Stimulated activated CD8-positive, alpha-beta memory T cell treated with anti-CD3 and anti-CD28 coated beads, Interleukin-4, amount 100 ng/mL, for 1 hour (primary cell): ENCODE data around the gene ZCCHC24.
"Not testable (repeated sequence)": the region's sequence is repeated elsewhere in the genome, so short reads cannot be mapped to it uniquely, and the experiment has no call there.

ENCODE experiments used
- DNase-seq, 2 donors: peaks; one replicate each; pipeline ENCODE4 v3.0.0-alpha.2; 2020; ENCODE audit warnings: low read depth in 2 of 2, low spot score in 1 of 2

The ZCCHC24 gene

DNA sequence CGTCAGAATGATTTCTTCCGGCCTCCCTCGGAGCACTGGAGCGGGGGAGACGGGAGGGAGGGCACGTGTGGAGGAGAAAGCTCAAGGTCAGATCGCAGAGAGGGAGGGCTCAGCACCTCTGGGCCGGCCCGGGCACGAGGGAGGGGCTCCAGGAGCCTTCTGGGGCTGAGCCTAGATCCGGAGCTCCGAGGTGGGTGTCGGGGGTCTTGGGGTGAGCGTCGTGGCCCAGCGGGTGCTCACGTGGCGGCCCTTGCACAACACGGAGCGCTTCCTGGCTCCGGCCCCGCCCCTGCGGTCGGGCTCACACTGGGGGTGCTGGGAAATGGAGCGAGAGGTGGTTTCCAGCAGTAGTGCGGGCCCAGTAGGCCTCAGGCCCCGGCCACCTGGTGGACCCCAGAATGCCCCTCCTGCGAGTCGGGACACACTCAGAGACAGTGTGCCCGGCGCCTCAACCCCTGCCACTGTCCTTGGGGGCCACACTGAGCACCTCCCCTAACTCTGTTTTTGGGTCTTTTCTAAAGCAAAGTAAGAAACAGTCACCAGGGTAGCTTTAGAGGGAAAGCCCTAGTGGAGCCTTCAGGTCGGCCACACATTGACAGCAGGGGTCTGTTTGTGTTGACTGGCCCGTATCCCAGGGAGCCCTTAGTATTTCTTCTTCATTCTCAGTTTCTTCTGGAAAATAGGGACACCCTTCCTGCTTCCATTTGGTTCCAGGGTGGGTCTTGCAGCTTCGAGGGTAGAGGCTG, 97.4 kb downstream of the ZCCHC24 start:
- peak; percentile 30 to 54 for DNase-seq

DNA sequence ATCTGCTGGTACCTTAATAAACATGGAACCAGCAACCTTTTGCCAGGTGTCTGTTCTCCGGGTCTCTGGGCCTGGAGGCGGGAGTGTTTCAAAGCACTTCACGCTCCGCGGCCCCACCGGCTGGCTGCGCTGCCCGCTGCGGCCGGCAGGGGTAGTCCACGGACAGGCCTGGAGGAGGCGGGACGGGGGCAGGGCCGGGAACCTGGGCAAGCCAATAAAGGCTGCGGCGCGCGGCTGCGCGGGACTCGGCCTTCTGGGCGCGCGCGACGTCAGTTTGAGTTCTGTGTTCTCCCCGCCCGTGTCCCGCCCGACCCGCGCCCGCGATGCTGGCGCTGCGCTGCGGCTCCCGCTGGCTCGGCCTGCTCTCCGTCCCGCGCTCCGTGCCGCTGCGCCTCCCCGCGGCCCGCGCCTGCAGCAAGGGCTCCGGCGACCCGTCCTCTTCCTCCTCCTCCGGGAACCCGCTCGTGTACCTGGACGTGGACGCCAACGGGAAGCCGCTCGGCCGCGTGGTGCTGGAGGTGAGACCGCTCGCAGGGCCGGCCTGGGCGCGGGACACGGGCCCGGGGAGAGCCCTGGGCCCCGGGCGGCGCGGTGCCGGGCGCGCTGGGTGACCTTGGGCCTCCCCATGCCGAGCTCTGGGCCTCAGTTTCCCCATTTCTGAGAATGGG, 98.1 kb downstream of the ZCCHC24 start, which contains the start of gene PPIF:
TSS of gene PPIF (plus strand) at position 244 of the 668 bp plus-strand sequence. CDS start at position 324, 80 bp downstream.
- DNase-seq = peak; percentile 86 to 87

DNA sequence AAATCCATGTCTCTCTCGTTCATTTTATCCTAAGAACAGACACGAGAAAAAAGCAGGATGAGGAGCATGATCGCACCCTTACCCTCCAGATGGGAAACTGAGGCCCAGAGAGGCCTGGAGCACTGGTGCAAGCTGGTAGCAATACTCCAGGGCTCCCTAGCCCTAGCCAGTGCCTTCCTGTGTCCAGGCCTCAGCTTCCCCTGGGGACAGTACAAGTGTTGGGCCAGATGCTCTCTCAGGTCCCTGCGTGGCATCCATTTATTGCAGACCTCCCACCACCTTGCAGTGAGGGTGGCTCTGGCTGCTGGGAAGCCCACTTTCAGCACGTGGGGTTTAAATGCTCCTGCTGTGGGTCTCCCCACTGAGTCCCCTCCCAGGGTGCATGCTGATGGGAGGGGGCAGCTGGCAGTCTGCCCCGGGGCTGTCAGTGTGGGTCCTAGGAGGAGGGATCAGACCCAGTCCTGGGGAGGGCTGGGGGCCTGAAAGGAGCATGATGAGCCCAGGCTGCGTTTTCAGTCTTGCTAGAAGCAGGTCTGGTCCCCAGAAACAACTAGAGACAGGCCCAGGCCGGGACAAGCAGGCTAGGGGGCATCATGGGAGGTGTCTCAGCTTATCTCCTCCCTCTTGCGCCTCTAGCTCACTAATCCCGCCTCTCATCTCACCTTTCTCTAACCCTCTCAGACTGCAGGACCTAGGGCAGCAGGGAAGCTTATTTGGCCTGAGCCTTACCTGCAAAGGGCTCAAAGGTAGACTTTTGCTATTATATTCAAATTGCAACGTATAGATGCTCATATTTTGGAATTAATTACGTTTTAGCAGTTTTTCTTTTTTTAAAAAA, 98.8 kb downstream of the ZCCHC24 start:
- no peak for DNase-seq

DNA sequence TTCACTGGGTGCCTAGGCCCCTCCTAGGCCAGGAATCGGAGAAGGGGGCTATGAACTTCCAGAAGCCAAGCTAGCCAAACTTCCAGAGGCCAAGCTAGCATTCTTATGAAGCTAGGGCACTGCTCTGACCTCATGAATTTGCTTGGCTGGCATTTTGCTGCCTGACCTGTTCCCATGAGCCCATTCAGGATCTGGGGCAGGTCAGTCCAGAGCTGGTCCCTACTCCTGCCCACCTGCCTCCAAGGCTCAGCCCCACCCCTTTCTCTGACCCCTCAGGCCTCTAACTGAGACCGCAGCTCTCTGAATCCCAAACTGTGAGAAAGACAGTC, 99.4 kb downstream of the ZCCHC24 start:
- no peak for DNase-seq

DNA sequence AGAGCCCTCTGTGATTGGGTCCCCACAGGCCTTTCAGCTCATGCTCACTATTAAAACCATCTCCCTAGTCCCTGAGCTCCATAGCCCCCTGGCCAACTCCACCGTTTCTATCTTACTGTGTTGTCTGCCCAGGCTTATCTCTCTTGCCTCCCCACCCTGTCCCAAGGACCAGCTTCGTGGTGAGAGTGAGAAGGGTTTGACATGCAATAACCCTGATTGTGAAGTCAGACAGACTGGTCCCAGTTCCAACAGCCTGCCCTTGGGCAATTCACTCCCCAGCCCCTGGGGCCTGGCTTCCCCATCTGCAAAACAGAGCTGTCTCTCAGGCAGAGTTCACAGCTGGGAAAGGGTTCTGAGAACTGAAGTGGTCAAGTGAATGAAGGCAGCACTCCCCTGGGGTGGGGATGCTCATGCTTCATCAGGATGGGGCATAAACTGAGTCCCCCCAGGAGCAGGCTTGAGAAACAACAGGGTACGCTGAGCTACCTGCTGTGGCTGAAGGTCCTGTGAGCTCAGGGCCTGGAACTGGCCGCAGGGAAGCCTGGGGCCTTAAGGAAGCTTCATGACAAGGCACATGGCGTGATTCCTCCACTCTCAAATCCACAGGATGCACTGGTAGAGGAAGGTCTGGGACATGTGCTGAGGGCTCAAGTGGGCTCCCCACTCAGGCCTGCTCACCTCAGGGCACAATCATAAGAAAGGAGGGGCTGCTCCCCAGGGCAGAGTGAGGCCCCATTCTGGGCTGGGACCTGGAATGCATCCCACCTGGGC, 100.0 kb downstream of the ZCCHC24 start:
- DNase-seq = no peak

DNA sequence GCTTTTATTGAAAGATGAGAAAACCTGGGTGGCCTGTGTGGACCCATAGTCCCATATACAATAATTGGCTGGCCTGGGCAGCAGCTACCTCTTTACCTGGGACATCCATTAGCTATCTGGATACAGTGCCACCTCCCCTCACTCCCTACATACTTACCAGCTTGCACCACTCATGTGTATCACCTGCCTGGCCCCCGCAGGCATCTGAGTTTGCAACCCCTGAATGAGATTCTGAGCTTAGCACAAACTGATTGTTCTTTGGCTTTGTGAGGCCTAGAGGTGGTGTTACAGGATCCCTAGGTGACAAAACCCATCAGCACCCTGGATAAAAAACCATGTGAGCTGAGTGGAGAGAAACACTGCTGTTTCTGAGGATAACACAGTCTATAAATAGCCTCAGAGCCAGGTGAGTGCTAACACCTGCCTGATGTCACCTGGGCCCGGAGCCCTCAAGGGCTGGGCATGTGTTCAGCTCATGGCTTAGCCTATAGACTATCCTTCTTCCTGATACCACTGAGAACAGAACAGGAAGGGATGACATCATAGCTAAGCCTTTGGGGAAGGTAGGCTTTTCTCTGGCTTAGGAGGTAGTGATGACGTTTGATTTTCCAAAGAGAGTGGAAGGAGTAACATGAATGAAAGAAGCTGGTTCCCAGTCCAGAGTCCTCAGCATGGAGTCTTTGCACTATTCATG, 100.8 kb downstream of the ZCCHC24 start:
- DNase-seq = no peak

DNA sequence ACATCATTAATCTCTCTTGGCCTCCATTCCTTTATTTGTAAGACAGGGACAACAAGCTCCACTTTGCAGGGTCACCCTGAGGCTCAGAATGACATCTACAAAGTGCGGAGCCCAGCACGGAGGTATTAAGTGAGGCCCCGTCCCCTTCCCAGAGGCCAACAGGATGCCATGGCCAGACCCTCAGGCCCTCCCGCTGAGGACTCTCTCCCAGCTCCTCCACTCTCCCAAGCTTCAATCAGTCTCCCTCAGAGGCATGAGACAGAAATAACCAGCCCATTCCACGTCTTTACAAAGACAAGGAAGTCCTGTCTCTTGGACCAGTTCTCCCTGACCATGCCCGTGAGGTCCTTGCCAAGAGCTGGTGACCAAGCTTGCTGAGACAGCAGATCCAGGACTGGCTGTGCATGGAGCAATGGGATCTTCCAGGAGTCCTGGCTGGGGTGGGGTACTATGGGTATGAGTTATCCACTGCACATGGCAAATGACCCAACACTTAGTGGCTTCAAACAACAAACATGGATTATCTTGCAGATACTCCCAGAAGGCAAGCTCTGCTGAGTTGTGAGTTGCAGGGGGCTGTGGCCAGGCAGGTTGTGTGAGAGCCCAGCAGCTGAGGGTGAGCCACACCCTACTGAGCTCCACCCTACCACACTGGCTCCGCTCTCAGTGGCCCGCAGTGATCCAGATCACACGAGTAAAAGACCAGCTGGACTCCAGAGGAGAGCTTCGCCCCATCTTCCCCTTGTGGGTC, 102.4 kb downstream of the ZCCHC24 start:
- no peak for DNase-seq

DNA sequence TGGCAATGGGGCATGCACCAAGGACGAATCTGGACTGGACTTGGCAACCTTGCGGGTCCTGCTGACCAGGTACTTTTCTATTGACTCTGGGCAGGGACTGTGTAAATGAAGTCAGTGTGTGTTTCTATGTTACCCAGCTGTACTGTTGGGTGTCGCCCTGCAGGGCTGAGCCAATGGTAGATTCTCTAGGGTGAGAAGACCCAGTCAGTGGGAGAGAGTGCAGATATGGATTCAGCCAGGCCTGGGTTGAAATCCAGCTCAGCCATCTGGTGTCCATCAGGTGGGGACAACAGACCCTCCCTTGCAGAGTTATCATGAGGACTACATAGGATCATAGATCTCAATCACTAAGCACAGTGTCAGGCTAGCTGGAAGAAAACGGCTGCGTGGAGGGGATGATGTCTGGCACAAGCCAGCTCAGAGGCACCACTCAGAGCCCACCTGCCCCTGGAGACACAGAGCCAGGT, 103.1 kb downstream of the ZCCHC24 start:
- DNase-seq = no peak

DNA sequence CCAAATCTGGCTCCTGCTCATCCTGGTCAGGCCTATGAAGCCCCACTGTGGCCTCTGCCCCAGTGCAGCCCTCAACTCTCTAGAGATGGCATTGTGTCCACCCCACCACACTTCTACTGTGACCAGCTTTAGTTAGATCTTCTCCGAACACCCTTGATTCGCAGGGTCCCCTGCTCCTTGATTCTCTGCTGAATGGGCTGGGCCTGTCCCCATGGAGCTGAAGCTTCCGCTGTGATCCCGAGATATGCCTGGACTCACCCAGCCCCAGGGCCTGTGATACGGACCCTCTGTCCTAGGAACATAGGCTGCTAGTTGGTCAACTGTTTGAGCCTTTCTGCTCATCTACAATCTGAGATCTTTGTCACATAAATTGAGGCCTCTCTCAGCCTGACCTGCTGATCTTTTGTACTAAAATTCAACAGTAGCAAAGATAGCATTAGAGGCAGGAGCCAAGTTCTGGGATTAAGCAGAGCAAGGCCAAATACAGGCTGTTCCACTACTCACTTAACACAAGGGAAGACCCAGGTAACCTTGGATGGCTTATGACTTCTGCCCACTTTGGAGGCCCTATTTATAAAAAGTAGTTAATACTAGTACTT, 104.7 kb downstream of the ZCCHC24 start:
- DNase-seq = no peak

DNA sequence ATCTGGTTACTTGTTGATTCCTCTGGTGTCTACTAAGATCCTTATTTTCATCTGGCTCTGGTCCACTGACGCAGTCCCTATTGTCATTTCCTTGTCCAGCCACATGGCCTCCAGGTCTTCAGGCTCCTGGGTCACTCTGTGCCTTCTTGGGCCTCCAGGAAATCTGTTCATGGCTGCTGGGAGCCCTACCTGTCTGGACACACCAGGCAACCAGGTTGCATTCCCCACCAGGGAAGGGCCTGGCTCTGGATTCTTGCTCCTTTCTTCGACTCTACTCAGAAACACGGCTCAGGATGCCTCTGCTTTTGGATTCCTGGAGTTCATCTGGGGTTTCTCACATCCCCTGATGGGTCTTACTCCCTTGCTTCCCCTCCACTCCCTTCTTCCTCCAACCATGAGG, 106.2 kb downstream of the ZCCHC24 start:
- no peak for DNase-seq

DNA sequence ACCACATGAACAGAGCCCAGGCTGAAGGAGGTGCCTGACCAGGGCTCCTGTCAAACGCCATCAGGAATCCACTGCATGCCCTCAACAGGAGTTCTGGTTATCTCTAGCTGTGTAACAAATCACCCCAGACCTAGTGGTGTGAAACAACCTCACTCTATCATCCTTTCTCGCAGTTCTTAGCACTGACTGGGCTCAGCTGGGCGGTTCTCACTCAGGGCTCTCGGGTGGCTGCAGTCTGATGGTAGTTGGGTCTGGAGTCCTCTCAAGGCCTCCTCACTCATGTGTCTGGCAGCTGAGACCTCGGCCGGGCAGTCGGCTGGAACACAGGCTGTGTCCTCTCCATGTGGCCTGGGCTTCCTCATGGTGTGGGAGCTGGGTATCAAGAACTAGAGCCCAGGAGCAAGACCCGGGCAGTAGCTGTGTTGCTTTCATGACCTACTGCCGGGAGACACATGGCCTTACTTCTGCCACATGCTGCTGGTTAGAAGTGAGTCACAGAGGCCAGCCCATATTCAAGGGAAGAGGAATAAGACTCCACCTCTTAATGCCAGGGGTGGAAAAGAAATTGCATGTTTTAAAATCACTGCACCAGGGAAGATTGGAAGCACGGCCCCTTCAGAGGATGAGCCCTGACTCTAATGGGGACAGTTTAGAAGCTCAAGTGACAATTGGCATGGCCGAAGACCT, 107.5 kb downstream of the ZCCHC24 start:
- DNase-seq = not testable (repeated sequence)

DNA sequence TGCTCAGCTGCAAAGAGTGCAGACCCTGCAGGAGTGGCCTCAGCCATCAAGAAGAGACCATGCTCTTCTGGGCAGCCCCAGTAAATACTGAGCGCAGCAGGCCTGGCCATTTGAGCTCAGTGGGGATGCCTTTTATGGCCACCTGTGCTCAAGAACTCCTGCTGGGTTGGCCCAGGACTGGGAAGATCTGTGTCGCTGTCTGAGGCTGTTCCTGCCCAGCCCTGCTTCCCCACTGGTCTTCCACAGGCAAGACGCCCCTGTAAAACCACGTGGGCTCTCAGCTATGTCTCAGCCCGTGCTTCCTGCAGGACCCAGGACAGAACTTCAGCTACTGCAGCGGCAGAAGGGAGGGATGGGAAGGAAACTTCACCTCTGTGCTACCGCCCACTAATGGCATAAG, 108.7 kb downstream of the ZCCHC24 start:
- no peak for DNase-seq

DNA sequence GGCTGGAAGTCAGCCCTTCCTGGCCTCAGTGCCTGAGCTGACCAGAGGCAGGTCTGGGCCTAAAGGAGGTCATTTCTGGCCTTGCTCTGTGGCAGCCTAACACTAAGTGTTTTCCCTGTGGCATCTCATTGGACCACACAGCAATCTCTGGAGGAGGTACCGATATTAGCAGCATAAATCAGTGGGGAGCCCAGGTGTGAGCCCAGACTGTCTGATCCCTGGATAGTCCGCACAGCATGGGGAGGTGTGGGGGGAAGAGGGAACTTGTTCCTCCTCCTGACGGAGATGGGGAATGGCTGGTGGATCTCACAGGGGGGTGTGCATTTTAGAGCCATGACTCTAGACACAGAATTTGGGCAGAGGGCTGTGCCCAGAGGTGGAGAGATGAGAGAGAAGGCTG, 109.1 kb downstream of the ZCCHC24 start:
- DNase-seq = no peak

DNA sequence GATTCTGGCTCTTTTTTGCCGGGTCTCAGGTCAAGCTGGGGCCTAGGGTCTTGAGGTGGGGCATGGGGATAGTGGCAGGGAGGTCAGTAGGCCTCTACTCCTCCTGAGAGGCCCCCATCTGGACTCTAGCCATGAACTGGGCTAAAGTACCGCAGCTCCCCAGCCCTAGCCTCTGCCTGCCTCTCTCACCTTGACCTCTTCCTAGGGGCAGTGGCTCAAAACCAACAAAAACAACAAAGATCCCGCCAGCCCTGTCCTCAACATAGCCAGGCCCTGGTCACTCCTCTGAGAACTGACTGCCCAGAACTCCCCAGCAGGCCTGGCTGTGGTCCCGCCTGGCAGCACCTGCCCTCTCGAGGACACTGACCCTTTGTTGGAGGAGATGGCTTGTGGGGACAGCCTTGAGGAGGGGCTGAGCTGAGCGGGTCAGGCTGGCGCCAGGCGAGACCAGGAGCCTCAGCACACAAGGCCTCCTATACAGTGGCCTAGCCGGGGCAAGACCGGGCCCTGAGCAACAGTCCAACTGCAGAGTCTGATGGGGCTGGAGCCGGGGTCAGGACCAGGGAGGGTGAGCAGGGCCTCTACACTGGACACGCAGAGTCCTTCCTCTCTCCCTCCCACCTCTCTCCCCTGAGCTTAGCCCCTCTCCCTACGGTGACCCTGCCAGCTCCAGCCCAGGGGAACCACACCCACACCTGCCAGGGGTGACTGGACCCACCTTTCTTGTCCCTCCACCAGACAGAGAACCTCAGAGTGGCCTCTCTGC, 109.8 kb downstream of the ZCCHC24 start:
- no peak for DNase-seq

DNA sequence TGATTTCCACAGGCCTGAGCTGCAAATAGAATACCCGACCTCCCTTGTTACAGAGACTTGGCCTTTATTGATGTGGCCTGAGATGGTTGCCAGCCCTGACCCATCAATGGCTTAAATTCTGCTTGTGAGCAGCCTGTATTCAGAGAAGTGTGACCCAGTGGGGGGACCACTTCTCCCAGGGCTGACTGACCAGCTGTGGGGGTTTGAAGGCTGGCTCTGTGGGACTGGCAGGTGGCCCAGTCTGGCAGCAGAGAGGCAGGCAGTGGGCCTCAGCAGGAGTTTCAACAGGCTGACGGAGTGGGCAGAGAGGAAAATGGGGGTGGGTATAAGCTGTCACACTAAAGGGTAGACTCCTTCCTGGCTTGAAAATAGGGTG, 110.3 kb downstream of the ZCCHC24 start:
- no peak for DNase-seq

DNA sequence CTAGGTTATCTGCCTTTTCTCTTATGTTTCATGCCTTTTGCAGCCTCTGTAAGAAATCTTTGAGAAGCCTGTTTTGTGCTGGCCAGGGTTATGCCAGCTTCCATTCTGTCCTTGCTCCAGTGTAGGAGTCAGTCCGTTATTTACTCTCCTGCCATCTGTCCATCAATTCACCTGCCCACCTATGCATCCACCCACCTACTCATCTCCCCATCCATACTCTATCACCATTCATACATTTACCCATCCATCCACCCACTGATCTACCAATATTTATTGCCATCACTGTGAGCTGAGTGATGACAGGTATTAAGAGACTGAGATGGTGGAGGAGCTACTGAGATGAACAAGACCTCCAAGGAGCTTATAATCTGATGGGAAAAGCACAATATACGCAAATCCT, 110.9 kb downstream of the ZCCHC24 start:
- no peak for DNase-seq

DNA sequence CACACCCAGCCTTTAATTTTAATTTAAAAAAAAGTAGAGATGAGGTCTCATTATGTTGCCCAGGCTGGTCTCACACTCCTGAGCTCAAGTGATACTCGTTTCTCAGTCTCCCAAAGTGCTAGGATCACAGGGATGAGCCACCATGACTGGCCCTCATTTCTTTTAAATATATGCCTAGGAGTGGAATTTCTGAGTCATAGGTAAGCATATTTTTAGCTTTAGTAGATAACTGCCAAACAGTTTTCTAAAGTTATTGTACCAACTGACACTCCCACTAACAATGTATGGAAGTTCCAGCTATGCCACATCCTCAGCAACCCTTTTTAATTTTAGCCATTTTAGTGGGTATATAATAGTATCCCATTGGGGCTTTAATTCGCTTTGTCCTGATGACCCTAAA, 111.9 kb downstream of the ZCCHC24 start:
- DNase-seq = no peak
